Stimulated activated CD4-positive, alpha-beta T cell treated with anti-CD3 and anti-CD28 coated beads, Interleukin-4, amount 100 ng/mL, for 4 hours (primary cell): ENCODE results near the gene RAX2.
"Not testable (repeated sequence)": the region's sequence is repeated elsewhere in the genome, so short reads cannot be mapped to it uniquely, and the experiment has no call there.

ENCODE experiments used
- DNase-seq, 2 experiments: peaks; one replicate each; pipeline ENCODE4 v3.0.0-alpha.2; 2020

The RAX2 gene

GRCh38 chr19:3771906-3772455 lies at the start of gene RAX2:
Gene RAX2, minus strand, starts transcription at chr19:3772228. Its CDS starts 486 bp downstream, at chr19:3771742.
- DNase-seq, result no peak

GRCh38 chr19:3821156-3821555 lies 49.1 kb upstream of the RAX2 start:
- no peak for DNase-seq

GRCh38 chr19:3819989-3820388 lies 48.0 kb upstream of the RAX2 start:
- no peak for DNase-seq

- no peak for DNase-seq
These were observed 46.9 kb upstream of the RAX2 start for GRCh38 chr19:3818918-3819317.

- DNase-seq, result peak in 1 of 2 experiments; percentile 66
These were observed 46.4 kb upstream of the RAX2 start for GRCh38 chr19:3818466-3818865.

GRCh38 chr19:3817761-3818160 lies 45.7 kb upstream of the RAX2 start:
- no peak for DNase-seq

GRCh38 chr19:3816566-3817218 lies 44.7 kb upstream of the RAX2 start:
- no peak for DNase-seq

- DNase-seq, result not testable (repeated sequence)
These were observed 44.1 kb upstream of the RAX2 start for GRCh38 chr19:3816148-3816547.

- DNase-seq, result no peak
These were observed 42.6 kb upstream of the RAX2 start for GRCh38 chr19:3814648-3815047.

- DNase-seq, result no peak
These were observed 41.7 kb upstream of the RAX2 start for GRCh38 chr19:3813473-3814392.

GRCh38 chr19:3810708-3811355 lies 38.8 kb upstream of the RAX2 start:
- DNase-seq, result no peak

- no peak for DNase-seq
These were observed 38.1 kb upstream of the RAX2 start for GRCh38 chr19:3809881-3810707.

- no peak for DNase-seq
These were observed 36.6 kb upstream of the RAX2 start for GRCh38 chr19:3808420-3809143.

- DNase-seq, result no peak
These were observed 35.7 kb upstream of the RAX2 start for GRCh38 chr19:3807574-3808354.

- no peak for DNase-seq
These were observed 35.1 kb upstream of the RAX2 start for GRCh38 chr19:3807131-3807480.

- no peak for DNase-seq
These were observed 33.8 kb upstream of the RAX2 start for GRCh38 chr19:3805859-3806258.

- DNase-seq, result no peak
These were observed 32.4 kb upstream of the RAX2 start for GRCh38 chr19:3804429-3804828.

GRCh38 chr19:3803986-3804385 lies 32.0 kb upstream of the RAX2 start:
- DNase-seq, result no peak

- DNase-seq, result no peak
These were observed 31.3 kb upstream of the RAX2 start for GRCh38 chr19:3803114-3803888.
